ENCODE data around the gene RPS6KC1.
"Not testable (repeated sequence)": the region's sequence is repeated elsewhere in the genome, so short reads cannot be mapped to it uniquely, and the experiment has no call there.

DNA sequence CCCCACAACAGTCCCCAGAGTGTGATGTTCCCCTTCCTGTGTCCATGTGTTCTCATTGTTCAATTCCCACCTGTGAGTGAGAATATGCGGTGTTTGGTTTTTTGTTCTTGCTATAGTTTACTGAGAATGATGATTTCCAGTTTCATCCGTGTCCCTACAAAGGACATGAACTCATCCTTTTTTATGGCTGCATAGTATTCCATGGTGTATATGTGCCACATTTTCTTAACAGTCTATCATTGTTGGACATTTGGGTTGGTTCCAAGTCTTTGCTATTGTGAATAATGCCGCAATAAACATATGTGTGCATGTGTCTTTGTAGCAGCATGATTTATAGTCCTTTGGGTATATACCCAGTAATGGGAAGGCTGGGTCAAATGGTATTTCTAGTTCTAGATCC lies 61.7 kb downstream of the RPS6KC1 start:
- not testable (repeated sequence) for TF ChIP-seq POLR2A (IDR thresholded peaks at IDR 0.05; ENCODE audit: low read depth, low read length); BHLHE40 (IDR thresholded peaks at IDR 0.05; ENCODE audit: low read depth, low read length); MAFK (IDR thresholded peaks at IDR 0.05; ENCODE audit: low read depth, low read length); MXI1 (IDR thresholded peaks at IDR 0.05; ENCODE audit: borderline replicate concordance, low read depth, low read length); MAZ (IDR thresholded peaks at IDR 0.05; ENCODE audit: borderline replicate concordance, low read depth, low read length); SMC3 (IDR thresholded peaks at IDR 0.05; ENCODE audit: low read depth, low read length); RFX5 (IDR thresholded peaks at IDR 0.05; ENCODE audit: low read depth, low read length); FOS (IDR thresholded peaks at IDR 0.05; ENCODE audit: low read depth, low read length); RCOR1 (IDR thresholded peaks at IDR 0.05; ENCODE audit: insufficient replicate concordance, low read length); NFE2L2 (IDR thresholded peaks at IDR 0.05; ENCODE audit: low read depth, low read length); CHD1 (IDR thresholded peaks at IDR 0.05; ENCODE audit: low read depth, low read length)
- TF ChIP-seq, protein P1, sequence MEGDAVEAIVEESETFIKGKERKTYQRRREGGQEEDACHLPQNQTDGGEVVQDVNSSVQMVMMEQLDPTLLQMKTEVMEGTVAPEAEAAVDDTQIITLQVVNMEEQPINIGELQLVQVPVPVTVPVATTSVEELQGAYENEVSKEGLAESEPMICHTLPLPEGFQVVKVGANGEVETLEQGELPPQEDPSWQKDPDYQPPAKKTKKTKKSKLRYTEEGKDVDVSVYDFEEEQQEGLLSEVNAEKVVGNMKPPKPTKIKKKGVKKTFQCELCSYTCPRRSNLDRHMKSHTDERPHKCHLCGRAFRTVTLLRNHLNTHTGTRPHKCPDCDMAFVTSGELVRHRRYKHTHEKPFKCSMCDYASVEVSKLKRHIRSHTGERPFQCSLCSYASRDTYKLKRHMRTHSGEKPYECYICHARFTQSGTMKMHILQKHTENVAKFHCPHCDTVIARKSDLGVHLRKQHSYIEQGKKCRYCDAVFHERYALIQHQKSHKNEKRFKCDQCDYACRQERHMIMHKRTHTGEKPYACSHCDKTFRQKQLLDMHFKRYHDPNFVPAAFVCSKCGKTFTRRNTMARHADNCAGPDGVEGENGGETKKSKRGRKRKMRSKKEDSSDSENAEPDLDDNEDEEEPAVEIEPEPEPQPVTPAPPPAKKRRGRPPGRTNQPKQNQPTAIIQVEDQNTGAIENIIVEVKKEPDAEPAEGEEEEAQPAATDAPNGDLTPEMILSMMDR (conservative IDR thresholded peaks at IDR 0.05; ENCODE audit: low read depth, low read length), result not testable (repeated sequence)
- TF ChIP-seq, protein P2, sequence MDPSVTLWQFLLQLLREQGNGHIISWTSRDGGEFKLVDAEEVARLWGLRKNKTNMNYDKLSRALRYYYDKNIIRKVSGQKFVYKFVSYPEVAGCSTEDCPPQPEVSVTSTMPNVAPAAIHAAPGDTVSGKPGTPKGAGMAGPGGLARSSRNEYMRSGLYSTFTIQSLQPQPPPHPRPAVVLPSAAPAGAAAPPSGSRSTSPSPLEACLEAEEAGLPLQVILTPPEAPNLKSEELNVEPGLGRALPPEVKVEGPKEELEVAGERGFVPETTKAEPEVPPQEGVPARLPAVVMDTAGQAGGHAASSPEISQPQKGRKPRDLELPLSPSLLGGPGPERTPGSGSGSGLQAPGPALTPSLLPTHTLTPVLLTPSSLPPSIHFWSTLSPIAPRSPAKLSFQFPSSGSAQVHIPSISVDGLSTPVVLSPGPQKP (IDR thresholded peaks at IDR 0.05; ENCODE audit: borderline replicate concordance, low read depth, low read length), result not testable (repeated sequence)
